HL-60/S4 treated with retinoic acid at 250 ng/mL for 4 days and 3 days (cell line): ENCODE results near the gene GJD4.

Experiments used
- in situ Hi-C: fragments of 300-500 bp; cut with MboI; formaldehyde crosslinking; loops from 2 replicates; pipeline ENCODE4 v1.7.0; 2022; ENCODE audit warnings: low sequenced_read_pairs

The GJD4 gene

DNA sequence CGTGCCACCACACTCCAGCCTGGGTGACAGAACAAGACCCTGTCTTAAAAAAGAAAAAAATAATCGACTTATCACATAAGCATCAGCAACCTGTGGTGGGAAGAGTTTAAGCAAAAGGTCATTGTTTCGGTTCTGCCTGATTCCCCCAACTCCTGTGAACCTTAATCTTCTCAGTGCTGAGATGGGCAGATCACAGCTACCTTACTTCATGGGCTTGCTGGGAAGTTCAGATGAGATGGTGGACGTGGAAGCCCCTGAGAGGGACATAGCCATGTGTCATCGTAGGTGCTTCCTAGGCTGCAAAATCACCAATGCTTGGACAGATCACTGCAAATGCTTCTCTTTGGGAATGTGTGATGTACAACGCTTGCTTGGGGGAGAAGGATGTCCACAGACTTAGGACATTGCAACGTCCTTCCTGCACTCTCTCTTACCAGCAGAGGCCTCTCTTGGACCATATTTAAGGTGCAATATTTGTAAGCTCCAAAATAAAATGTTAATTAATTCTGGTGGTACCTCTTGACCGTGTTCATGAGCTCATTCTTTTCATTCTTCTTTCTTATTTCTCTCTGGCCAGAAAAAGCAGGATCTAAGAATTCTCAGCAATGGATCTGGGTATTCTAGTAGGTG lies 8.6 kb downstream of the GJD4 start:
- in situ Hi-C loops: no loop called here

- in situ Hi-C loops: no loop called here
These were observed 9.2 kb downstream of the GJD4 start for GRCh38 chr10:35614312-35614711.

- in situ Hi-C loops: no loop called here
These were observed 21.9 kb downstream of the GJD4 start for GRCh38 chr10:35626971-35627507.

- in situ Hi-C loops: no loop called here
These were observed 26.3 kb downstream of the GJD4 start for GRCh38 chr10:35631404-35631803.

GRCh38 chr10:35632027-35632426 lies 26.9 kb downstream of the GJD4 start:
- in situ Hi-C loops: no loop called here

GRCh38 chr10:35633006-35633980 lies 28.2 kb downstream of the GJD4 start:
- in situ Hi-C loops: no loop called here

DNA sequence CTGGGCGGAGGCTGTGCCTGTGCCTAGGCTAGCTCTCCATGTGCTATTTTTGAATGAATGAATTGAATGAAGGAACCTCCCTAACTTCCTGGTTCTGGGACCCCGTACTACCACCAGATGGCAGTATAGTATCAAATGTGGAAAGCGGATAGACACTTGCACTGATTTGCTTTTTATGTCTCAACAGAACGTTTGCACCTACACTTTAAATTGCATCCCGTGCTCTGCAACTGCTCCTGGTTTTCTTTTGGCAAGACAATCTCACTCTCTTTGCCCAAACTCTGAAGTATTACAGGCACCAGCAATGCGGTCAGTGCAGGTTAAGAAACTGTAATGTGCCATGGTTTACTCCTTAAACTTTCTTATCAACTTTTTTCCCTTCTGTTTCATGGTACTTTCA lies 30.4 kb downstream of the GJD4 start:
- in situ Hi-C loops: no loop called here

- in situ Hi-C loops: no loop called here
These were observed 31.8 kb downstream of the GJD4 start for GRCh38 chr10:35636956-35637355.

GRCh38 chr10:35637462-35637861 lies 32.3 kb downstream of the GJD4 start:
- in situ Hi-C loops: no loop called here

DNA sequence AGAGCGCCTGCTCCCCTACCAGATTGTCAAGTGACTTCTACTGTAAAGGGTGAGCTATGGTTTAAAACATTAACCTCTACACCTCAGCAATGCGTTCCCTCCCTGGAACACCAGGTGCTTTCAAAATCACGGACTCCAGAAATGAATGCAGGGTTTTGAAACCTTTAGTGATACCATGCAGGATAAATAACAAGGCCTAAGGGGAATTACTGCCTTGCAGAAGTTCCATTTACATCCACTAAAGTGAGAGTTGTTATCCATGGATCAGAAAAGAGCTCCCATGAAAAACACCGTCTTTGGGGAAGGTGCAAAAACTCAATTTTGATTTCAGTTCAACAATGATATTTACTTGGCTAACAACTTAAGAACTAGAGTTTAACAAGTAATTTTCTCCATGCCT lies 33.0 kb downstream of the GJD4 start:
- in situ Hi-C loops: no loop called here

- in situ Hi-C loops: no loop called here
These were observed 34.0 kb downstream of the GJD4 start for GRCh38 chr10:35639021-35639727.

DNA sequence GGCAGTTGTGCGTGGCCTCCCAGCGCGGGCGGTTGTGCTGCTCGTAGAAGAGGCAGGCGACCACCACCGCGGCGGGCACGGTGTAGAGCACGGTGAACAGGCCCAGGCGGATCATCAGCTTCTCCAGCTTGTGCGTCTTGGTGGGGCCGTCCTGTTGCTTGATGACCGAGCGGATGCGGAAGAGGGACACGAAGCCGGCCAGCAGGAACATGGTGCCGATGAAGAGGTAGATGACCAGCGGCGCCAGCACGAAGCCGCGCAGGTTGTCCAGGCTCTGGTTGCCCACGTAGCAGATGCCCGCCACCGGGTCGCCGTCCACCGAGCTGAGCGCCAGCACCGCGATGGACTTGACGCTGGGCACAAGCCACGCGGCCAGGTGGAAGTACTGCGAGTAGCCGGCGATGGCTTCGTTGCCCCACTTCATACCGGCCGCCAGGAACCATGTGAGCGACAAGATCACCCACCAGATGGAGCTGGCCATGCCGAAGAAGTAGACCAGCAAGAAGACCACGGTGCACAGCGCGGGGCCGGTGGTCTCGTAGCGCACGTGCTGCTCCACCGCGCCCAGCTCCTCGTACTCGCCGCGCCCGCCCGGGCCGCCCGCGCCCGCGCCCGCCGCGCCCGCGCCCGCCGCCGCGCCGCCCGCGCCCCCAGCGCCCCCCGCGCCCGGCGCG lies 34.7 kb downstream of the GJD4 start:
- in situ Hi-C loops: no loop called here

- in situ Hi-C loops: no loop called here
These were observed 35.3 kb downstream of the GJD4 start for GRCh38 chr10:35640474-35640873.

- in situ Hi-C loops: no loop called here
These were observed 36.0 kb downstream of the GJD4 start for GRCh38 chr10:35640951-35641675.

- in situ Hi-C loops: no loop called here
These were observed 36.5 kb downstream of the GJD4 start for GRCh38 chr10:35641676-35642034.

GRCh38 chr10:35642035-35642792 lies 37.1 kb downstream of the GJD4 start, which contains the start of gene FZD8:
FZD8 (minus strand) TSS chr10:35642296; CDS start chr10:35641429, 867 bp downstream.
- in situ Hi-C loops: no loop called here

- in situ Hi-C loops: no loop called here
These were observed 37.6 kb downstream of the GJD4 start for GRCh38 chr10:35642793-35643114.

- in situ Hi-C loops: no loop called here
These were observed 38.3 kb downstream of the GJD4 start for GRCh38 chr10:35643151-35644049.
